ENCODE measurements around the gene VAC14.

DNA sequence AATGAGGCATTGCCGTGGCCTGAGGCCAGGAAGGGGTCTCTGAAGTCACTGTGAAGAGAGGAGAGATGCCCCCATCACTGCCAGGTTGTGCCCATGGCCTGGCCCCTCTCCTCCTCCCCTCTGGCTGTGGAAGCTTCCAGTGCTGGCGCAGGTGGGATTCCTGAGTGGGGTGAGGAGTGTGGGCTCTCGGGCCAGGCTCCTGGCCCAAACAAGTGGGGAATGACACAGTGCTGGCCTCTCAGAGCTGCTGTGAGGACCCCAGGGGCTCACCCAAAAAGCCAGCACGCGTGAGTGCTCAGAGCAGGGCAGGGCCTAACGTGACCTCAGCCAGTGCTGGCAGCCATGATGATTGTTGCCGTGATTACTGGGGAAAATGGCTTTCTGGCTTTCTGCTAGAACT, 61.6 kb downstream of the VAC14 start:
- TF ChIP-seq POLR2AphosphoS5 (IDR thresholded peaks at IDR 0.05; ENCODE audit: low read depth, low read length) (no peak), POLR2A (IDR thresholded peaks at IDR 0.05; ENCODE audit: low read depth, low read length) (no peak), SPI1 (IDR thresholded peaks at IDR 0.05; ENCODE audit: low read depth, low read length) (no peak), PAX5 (IDR thresholded peaks at IDR 0.05; ENCODE audit: insufficient read depth, low read length, severe bottlenecking) (no peak), TAF1 (IDR thresholded peaks at IDR 0.05; ENCODE audit: low read depth, low read length) (no peak), POU2F2 (IDR thresholded peaks at IDR 0.05; ENCODE audit: low read depth, low read length) (no peak)

All from GM12891 (cell line).